C4-2B (cell line): Measurements from ENCODE around the gene MDP1.

Experiments used
- H3K27ac ChIP-seq: fragments of 450-650 bp; 2 replicates; pipeline ENCODE4 v1.5.1; 2017
- CTCF ChIP-seq: fragments of 450-650 bp; conservative IDR thresholded peaks from 2 replicates; pipeline ENCODE4 v1.5.1; 2017; ENCODE audit warnings: mild to moderate bottlenecking
- ZFX ChIP-seq: fragments of 450-650 bp; IDR thresholded peaks from 2 replicates; pipeline ENCODE4 v1.6.1; 2017

MDP1 gene

GRCh38 chr14:24179961-24180796 is 35.7 kb downstream of the MDP1 start:
- no peak overlapping the region for H3K27ac ChIP-seq
- no peak for TF ChIP-seq ZFX
- TF ChIP-seq CTCF, result no peak

- no peak for TF ChIP-seq ZFX
- no peak for TF ChIP-seq CTCF
- H3K27ac ChIP-seq, result no peak overlapping the region
These were observed 36.4 kb downstream of the MDP1 start for GRCh38 chr14:24179294-24179960.

DNA sequence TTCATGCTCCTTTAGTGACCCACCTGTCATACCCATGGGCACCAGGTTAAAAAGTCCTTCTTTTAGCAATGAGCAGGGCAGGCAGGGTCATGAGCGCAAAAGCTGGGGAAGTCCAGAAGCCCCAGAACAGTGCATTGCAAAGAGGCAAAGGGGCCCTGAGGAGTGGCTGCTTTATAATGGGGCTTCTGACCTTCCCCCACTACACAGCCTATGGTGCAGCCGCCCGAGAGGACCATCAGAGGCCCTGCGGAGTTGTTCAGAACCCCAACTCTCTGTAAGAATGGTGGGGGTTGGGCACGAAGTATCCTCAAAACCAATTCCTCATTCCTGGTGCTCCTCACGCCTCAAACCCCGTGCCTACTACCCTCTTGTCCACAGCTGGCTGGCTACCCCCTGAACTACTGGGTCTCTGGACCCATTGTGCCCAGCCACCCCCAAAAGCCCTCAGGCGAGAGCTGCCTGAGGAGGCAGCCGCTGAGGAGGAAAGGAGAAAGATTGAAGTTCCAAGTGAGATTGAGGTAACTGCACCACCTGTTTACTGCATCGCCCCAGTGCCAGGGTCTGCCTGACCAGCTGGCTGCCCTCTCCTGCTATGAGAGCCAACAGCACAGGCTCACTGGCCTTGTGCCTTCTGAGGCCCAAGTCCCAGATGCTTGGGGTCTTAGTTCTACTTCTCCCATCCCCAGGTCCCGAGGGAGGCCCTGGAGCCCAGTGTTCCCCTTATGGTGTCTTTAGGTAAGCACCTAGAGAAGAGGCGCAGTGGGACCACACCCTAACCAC is 37.3 kb downstream of the MDP1 start:
- no peak for TF ChIP-seq ZFX
- no peak overlapping the region for H3K27ac ChIP-seq

- TF ChIP-seq ZFX (no peak), CTCF (no peak)
- H3K27ac ChIP-seq, result no peak overlapping the region
These were observed 38.0 kb downstream of the MDP1 start for GRCh38 chr14:24177891-24178290.

DNA sequence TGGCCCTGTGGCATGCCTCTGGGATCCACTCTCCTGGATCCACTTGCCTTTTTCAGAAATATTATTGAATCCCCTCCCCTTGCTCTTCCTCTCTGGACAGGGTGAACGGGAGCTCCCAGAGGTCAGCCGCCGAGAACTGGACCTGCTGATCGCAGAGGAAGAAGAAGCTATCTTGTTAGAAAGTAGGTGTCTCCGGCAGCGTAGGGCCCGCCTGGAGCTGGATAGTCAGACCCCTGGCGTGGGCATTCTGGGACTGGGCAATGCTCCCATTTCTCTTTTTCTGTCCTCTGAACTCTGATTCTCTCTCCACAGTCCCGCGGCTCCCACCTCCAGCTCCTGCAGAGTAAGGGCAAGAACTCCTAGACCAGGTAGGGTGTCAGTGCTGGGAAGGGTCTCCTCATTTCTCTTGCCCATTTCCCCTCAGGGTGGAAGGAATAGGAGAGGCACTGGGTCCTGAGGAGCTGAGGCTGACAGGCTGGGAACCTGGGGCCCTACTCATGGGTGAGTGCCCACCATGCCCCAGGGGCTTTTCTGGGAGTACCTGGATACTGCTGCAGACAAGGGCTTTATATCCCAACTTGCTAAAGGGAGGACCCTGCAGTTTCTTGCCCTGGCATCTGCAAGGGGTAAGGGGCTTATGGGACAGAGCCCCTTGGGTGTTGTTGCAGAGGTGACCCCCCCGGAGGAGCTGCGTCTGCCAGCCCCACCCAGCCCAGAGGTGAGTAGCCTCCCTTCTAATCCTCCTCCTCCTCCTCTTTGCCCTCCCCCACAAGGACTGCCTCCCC is 38.6 kb downstream of the MDP1 start:
- TF ChIP-seq ZFX (no peak), CTCF (no peak)
- no peak overlapping the region for H3K27ac ChIP-seq

DNA sequence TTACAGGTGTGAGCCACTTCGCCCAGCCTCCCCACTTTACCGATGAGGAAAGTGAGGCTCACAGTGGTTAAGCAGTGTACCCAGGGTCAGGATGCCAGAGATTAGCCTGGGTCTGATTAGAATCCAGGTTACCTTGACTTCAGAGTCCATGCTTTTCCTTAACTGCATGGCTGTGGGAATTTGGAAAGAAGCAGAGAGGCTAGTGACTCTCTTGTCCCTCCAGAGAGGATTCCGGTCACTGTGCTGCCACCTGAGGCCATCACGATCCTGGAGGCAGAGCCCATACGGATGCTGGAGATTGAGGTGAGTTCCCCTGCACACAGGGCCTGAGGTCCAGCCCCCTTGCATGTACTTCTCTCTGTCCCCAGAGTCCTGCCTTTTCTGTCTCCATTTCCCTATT is 39.3 kb downstream of the MDP1 start:
- TF ChIP-seq ZFX, result no peak
- TF ChIP-seq CTCF, result no peak
- H3K27ac ChIP-seq, result no peak overlapping the region

GRCh38 chr14:24172871-24173281 is 43.0 kb downstream of the MDP1 start:
- no peak overlapping the region for H3K27ac ChIP-seq
- no peak for TF ChIP-seq ZFX
- no peak for TF ChIP-seq CTCF
